Upper lobe of left lung (tissue), 6 donors: Measurements from ENCODE around the gene CLIC6. TPM values are rescaled to one million over a fixed set of nuclear protein-coding genes. Genes with fewer than 3 reads are reported as not detected.

Source experiments
- ATAC-seq, 2 donors: fragments of 200-7000 bp; cut with Tn5 transposase; one replicate each; pipeline ENCODE4 v1.9.1; 2022; ENCODE audit warnings: mild to moderate bottlenecking in 2 of 2, moderate library complexity in 2 of 2; ENCODE audit not compliant: low FRiP score in 2 of 2
- DNase-seq, 2 donors: peaks; one replicate each; pipeline ENCODE4 v3.0.0-alpha.2; 2019 to 2020
- H3K27ac ChIP-seq, 4 donors: fragments of 200-600 bp; sonication (generic); one replicate each; pipeline ENCODE4 v1.5.1; 2016 to 2019
- H3K27me3 ChIP-seq, 4 donors: fragments of 200-600 bp; sonication (generic); one replicate each; pipeline ENCODE4 v1.5.1; 2017 to 2019
- H3K36me3 ChIP-seq, 4 donors: fragments of 200-600 bp; sonication (generic); one replicate each; pipeline ENCODE4 v1.5.1; 2016 to 2019
- H3K4me1 ChIP-seq, 4 donors: fragments of 200-600 bp; sonication (generic); one replicate each; pipeline ENCODE4 v1.5.1; 2018 to 2019
- H3K4me3 ChIP-seq, 4 donors: fragments of 200-600 bp; sonication (generic); one replicate each; pipeline ENCODE4 v1.5.1; 2017 to 2019; ENCODE audit warnings: mild to moderate bottlenecking in 2 of 4, moderate library complexity in 1 of 4
- H3K9me3 ChIP-seq, 4 donors: fragments of 200-600 bp; sonication (generic); one replicate each; pipeline ENCODE4 v1.5.1; 2018 to 2019
- EP300 ChIP-seq, 4 donors: sonication (generic); formaldehyde crosslinking; IDR thresholded peaks; one replicate each; pipeline ENCODE4 v1.5.1; 2017; ENCODE audit warnings: antibody characterized with exemption in 4 of 4, control low read depth in 2 of 4
- POLR2A ChIP-seq, 4 donors: fragments of 450-650 bp; IDR thresholded peaks; one replicate each; pipeline ENCODE4 v1.5.1; 2016 to 2017; ENCODE audit warnings: antibody characterized with exemption in 4 of 4, mild to moderate bottlenecking in 2 of 4
- POLR2AphosphoS5 ChIP-seq, 2 donors: sonication (generic); formaldehyde crosslinking; IDR thresholded peaks; one replicate each; pipeline ENCODE4 v1.5.1; 2017; ENCODE audit warnings: antibody characterized with exemption in 2 of 2
- WGBS, 2 donors: methylation state at CpG; one replicate each; pipeline ENCODE4 v1.1.5; 2017 to 2018; 5-methylcytosine and 5-hydroxymethylcytosine counted together
- total RNA-seq, 6 donors: library from RNA; depleted of rRNA in 4 of 6; stranded (reverse); fragments of >200 nt in 4 of 6; gene quantifications; one replicate each; pipeline versions ENCODE4 v1.1.0 to v1.2.1, GENCODE V29; 2016 to 2021
- TF ChIP-seq, protein P1 (sequence below), 6 experiments: fragments of 450-650 bp in 4 of 6; fragments of 200-600 bp in 2 of 6; sonication (generic) in 2 of 6; IDR thresholded peaks; one replicate each; pipeline ENCODE4 v1.5.1; 2016 to 2019; ENCODE audit warnings: antibody characterized with exemption in 6 of 6
- donor health status: DM: no; HTN: no; CAD: no; lungs with moderate emphysema.
- donor health status: DM: no; HTN: yes; CAD: no; lungs with severe emphysema.

CLIC6 gene
- total RNA-seq, 6 donors from 2014 or later: 6.2 to 42.6 (median 13.8) TPM

DNA sequence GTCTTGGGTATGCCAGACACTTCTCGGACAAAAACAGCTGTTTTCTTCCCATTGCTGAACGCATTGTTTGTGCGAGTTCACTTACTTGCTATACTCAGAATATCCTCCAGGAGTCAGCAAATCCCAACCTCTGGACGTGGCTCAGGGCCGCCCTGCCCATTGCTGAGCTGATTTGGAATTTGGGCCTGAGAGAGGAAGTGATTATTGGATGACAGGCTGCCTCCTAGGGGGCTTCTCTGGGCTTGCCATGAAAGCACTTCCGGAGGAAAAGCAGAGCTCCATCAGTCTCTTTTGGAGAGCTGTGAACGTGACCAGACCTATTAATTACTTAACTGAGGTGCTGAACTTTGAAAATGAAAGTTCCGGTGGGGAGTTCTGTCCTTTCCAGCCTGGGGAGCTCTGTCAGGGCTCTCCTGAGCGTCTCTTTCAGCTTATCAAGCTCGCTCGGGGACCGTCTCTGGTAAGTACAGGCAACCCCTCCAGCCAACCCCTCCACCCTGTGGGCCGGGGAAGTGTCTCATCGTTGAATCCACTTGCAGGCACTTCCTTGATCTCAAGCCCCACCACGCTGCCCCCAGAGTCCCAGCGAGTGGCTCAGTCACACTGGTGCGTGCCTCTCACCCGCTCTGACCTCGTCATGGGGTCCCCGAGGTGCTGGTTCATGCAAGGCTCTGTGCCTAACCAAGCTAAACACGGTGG, 76.9 kb downstream of the CLIC6 start:
- H3K36me3 ChIP-seq: no peaks in the 10 kb centered on the region
- DNase-seq (peak; percentile 36 to 74), ATAC-seq (peak; percentile 90 to 92)
- peaks cover 0 to 13% (median 8%) of the 10 kb centered on the region in 4 donors for H3K4me1 ChIP-seq
- H3K27ac ChIP-seq: no peak overlapping the region
- H3K27me3 ChIP-seq: no peaks in the 10 kb centered on the region
- H3K9me3 ChIP-seq: no peaks in the 10 kb centered on the region
- 37 to 51% methylated on average over 16 to 21 of the region's 21 CpGs for WGBS, 2 donors
- no peak for TF ChIP-seq POLR2A (IDR thresholded peaks at IDR 0.05)
- TF ChIP-seq, protein P1, sequence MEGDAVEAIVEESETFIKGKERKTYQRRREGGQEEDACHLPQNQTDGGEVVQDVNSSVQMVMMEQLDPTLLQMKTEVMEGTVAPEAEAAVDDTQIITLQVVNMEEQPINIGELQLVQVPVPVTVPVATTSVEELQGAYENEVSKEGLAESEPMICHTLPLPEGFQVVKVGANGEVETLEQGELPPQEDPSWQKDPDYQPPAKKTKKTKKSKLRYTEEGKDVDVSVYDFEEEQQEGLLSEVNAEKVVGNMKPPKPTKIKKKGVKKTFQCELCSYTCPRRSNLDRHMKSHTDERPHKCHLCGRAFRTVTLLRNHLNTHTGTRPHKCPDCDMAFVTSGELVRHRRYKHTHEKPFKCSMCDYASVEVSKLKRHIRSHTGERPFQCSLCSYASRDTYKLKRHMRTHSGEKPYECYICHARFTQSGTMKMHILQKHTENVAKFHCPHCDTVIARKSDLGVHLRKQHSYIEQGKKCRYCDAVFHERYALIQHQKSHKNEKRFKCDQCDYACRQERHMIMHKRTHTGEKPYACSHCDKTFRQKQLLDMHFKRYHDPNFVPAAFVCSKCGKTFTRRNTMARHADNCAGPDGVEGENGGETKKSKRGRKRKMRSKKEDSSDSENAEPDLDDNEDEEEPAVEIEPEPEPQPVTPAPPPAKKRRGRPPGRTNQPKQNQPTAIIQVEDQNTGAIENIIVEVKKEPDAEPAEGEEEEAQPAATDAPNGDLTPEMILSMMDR (IDR thresholded peaks at IDR 0.05): peak; percentile 74 to 91 (median 86)
- TF ChIP-seq POLR2AphosphoS5 (IDR thresholded peaks at IDR 0.05): peak in 1 of 2 donors; percentile 24
- peak overlapping the region in 2 of 4 donors; percentile 24 to 40 for H3K4me3 ChIP-seq

DNA sequence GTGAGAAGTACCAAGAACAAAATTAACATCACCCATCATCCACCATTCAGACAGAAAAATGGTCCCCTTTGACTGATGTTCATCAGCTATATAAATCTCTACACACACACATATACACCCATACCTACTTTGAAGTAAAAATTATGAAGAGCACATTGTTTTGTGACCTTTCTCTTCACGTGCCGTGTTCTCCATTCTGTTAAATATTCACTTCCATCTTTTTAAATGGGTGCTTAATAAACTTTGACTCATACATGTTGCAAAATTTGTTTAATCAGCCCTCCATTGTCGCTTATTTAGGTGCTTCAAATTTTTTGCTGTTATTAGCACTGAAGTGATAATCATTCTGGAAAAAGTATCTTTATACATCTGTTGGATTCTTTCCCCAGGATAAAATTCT, 80.1 kb downstream of the CLIC6 start:
- H3K4me3 ChIP-seq: no peak overlapping the region
- no peaks in the 10 kb centered on the region for H3K27me3 ChIP-seq
- no peaks in the 10 kb centered on the region for H3K36me3 ChIP-seq
- H3K9me3 ChIP-seq: no peaks in the 10 kb centered on the region
- DNase-seq (no peak), ATAC-seq (no peak)
- no peak overlapping the region for H3K27ac ChIP-seq
- peaks cover 0 to 13% (median 7%) of the 10 kb centered on the region in 4 donors for H3K4me1 ChIP-seq
- TF ChIP-seq EP300 (IDR thresholded peaks at IDR 0.05) (no peak), POLR2AphosphoS5 (IDR thresholded peaks at IDR 0.05) (no peak), POLR2A (IDR thresholded peaks at IDR 0.05) (no peak)
- TF ChIP-seq, protein P1 (IDR thresholded peaks at IDR 0.05): no peak
- 40 to 61% methylated on average over 3 of the region's 3 CpGs for WGBS, 2 donors

DNA sequence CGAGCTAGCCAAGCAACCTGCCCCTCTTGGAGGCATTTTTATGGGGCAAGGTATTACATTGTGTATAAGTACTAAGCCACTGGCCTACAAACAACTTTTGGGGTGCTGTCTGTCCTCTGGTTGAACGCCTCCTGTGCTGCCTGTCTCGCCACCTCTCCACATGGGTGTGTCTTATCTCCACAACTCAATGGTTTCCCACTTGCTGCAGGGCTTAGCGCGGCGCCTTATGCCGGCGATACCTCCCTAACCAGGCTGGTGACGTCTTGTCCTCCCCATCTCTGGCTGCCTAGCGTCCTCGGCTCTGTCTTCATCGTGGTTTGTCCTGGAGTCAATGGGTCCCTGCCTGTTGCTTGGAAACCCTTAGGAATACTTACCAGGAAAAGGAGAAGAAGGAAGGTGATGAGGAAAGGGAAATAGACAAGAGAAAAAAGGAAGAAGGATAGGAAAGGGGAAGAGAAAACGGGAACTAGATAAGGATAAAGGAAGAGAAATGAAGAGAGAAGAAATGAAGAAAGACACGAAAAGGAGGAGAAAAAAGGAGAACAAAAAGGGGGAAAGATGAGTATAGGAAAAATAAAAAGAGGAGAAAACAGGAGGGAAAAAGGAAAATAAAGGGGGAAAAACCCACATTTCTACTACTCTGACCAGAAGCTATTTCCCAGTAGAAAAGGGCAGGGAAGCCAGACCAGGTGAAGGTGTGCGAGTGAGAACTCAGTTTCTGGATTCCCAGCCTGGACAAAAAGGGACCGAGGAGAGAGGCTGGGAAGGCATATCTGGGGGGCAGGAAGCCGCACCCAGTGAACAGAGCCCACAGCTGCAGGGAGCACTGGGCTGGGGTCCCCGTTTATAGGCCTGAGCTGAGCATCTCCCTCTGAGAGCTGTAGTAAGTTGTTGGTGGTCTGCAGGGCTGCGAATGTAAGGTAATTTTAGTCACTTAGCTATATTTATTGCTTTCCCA, 86.2 kb downstream of the CLIC6 start:
- H3K9me3 ChIP-seq: no peaks in the 10 kb centered on the region
- H3K27me3 ChIP-seq: no peaks in the 10 kb centered on the region
- WGBS, 2 donors: 78 to 86% methylated on average over 19 of the region's 19 CpGs
- ATAC-seq: no peak
- no peaks in the 10 kb centered on the region for H3K36me3 ChIP-seq
- DNase-seq: peak in 1 of 2 donors; percentile 39
- H3K27ac ChIP-seq: no peak overlapping the region
- no peak for TF ChIP-seq POLR2A (IDR thresholded peaks at IDR 0.05)
- TF ChIP-seq, protein P1 (IDR thresholded peaks at IDR 0.05): no peak
- TF ChIP-seq POLR2AphosphoS5 (IDR thresholded peaks at IDR 0.05): no peak
- TF ChIP-seq EP300 (IDR thresholded peaks at IDR 0.05): no peak
- no peaks in the 10 kb centered on the region for H3K4me1 ChIP-seq
- no peak overlapping the region for H3K4me3 ChIP-seq

DNA sequence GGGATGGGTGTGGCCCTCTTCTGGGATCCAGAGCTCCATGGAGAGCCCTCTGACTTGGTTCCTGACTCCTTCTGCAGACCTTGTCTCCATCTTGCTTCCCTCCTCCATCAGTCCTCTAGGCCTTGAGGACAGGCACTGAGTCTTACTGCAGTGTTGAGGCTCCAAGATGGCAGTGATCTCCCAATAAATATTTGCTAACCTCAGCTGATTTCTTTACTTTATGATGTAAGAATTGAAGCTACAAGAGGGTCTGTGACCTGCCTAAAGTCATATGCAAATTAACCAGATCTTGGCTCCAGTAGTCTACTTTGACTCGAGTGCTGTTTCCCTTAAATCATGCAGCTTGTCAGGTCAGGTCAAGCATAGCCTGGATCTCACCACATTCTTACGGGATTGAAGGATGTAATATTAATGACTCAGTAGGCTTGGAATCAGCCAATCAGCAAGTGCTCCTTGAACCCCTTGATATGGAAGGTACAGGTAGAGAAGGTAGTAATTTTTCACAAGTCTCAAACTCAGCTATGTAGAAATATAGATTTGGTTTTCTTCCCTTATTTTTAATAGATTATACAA, 93.0 kb downstream of the CLIC6 start:
- H3K4me1 ChIP-seq: no peaks in the 10 kb centered on the region
- H3K9me3 ChIP-seq: no peaks in the 10 kb centered on the region
- 49 to 50% methylated on average over 2 of the region's 2 CpGs for WGBS, 2 donors
- ATAC-seq (no peak), DNase-seq (peak in 1 of 2 donors; percentile 33)
- no peaks in the 10 kb centered on the region for H3K27me3 ChIP-seq
- TF ChIP-seq EP300 (IDR thresholded peaks at IDR 0.05): peak in 2 of 4 donors; percentile 41 to 66
- no peak for TF ChIP-seq POLR2A (IDR thresholded peaks at IDR 0.05)
- no peak overlapping the region for H3K4me3 ChIP-seq
- no peaks in the 10 kb centered on the region for H3K36me3 ChIP-seq
- no peak overlapping the region for H3K27ac ChIP-seq

DNA sequence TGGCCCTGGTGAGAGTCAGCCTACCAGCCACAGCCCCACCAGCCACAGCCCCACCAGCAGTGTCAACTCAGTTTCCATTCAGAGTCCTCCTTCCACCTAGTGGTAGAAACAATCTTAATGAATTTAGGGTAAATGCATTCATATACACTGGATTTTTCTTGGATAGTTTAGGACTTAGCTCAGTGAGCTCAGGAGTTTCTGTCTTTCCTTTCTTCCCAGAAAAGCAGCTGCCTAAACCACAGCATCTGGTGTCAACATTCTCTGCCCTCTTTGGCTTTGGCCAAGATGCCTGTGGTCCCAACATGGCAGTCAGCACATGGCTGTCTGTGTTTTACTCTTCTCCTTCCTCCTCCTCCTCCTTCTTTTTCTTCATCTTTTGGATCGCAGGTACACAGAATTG, 94.0 kb downstream of the CLIC6 start:
- ATAC-seq: no peak
- Histone ChIP-seq H3K4me3 (no peak overlapping the region), H3K9me3 (no peaks in the 10 kb centered on the region), H3K27ac (no peak overlapping the region), H3K36me3 (no peaks in the 10 kb centered on the region), H3K4me1 (no peaks in the 10 kb centered on the region), H3K27me3 (no peaks in the 10 kb centered on the region)
- TF ChIP-seq, protein P1 (IDR thresholded peaks at IDR 0.05): no peak
- TF ChIP-seq EP300 (IDR thresholded peaks at IDR 0.05) (no peak), POLR2A (IDR thresholded peaks at IDR 0.05) (no peak), POLR2AphosphoS5 (IDR thresholded peaks at IDR 0.05) (no peak)
- DNase-seq: no peak
- WGBS, 2 donors: 74 to 85% methylated on average over 1 of the region's 1 CpG
